ENCODE data around the gene EDN3. TPM values are rescaled to one million over a fixed set of nuclear protein-coding genes. Genes with fewer than 3 reads are reported as not detected.

EDN3 gene
- total RNA-seq, 1 donor from 2014 or later: not detected

DNA sequence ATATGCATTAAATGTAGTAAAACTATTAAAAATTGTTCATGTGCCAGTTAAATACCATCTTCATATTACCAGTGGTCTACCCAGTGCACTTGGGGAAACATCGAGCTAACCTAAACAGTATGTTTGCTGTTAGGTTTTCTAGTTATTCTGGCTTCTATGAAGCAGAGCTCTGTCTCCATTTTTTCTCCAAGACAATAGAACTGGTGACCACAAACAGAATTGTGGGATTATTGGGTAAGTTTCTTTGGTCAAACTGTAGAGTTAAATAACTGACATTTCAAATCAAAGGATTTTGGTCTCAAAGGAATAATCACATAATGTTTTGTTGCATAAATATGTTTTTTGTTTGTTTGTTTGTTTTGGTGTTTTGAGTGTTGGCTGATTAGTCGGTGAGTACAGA is 40.5 kb upstream of the EDN3 start:
- no peak overlapping the region for H3K4me3 Mint-ChIP-seq
- H3K36me3 Mint-ChIP-seq (ENCODE audit: low read depth): no peaks in the 10 kb centered on the region
- H3K4me1 Mint-ChIP-seq: peaks cover 13% of the 10 kb centered on the region
- POLR2A ChIA-PET: no interaction called here
- DNase-seq (no peak), ATAC-seq (ENCODE audit: low read depth) (no peak)
- H3K27ac Mint-ChIP-seq: no peak overlapping the region
- H3K9me3 Mint-ChIP-seq: no peaks in the 10 kb centered on the region
- CTCF ChIA-PET: no interaction called here
- peaks cover 20% of the 10 kb centered on the region for H3K27me3 Mint-ChIP-seq
- no peak for TF ChIP-seq CTCF (IDR thresholded peaks at IDR 0.05)
- intact Hi-C loops (cut with micrococcal nuclease): no loop called here

GRCh38 chr20:59265298-59265697 is 35.1 kb upstream of the EDN3 start:
- H3K27ac Mint-ChIP-seq: no peak overlapping the region
- CTCF ChIA-PET: no interaction called here
- no peak overlapping the region for H3K4me3 Mint-ChIP-seq
- POLR2A ChIA-PET: no interaction called here
- no peak for ATAC-seq (ENCODE audit: low read depth)
- no peak for TF ChIP-seq CTCF (IDR thresholded peaks at IDR 0.05)
- intact Hi-C loops (cut with micrococcal nuclease): no loop called here
- peaks cover 51% of the 10 kb centered on the region for H3K27me3 Mint-ChIP-seq
- H3K36me3 Mint-ChIP-seq (ENCODE audit: low read depth): no peaks in the 10 kb centered on the region
- DNase-seq: no peak
- H3K4me1 Mint-ChIP-seq: no peaks in the 10 kb centered on the region
- no peaks in the 10 kb centered on the region for H3K9me3 Mint-ChIP-seq

- ATAC-seq (ENCODE audit: low read depth): no peak
- ChIA-PET CTCF (no interaction called here), POLR2A (interaction anchor here (0.6 kb wide), 1 partner anchor 965 kb away, joined by 5 read pairs; no protein-coding TSS in a partner anchor)
- no peak for DNase-seq
- Mint-ChIP-seq H3K9me3 (no peaks in the 10 kb centered on the region), H3K27me3 (peaks cover 41% of the 10 kb centered on the region), H3K4me1 (no peaks in the 10 kb centered on the region), H3K4me3 (no peak overlapping the region), H3K27ac (no peak overlapping the region), H3K36me3 (ENCODE audit: low read depth) (no peaks in the 10 kb centered on the region)
- intact Hi-C loops (cut with micrococcal nuclease): no loop called here
- no peak for TF ChIP-seq CTCF (IDR thresholded peaks at IDR 0.05)
Measured at GRCh38 chr20:59268870-59269269, 31.5 kb upstream of the EDN3 start.

- H3K27me3 Mint-ChIP-seq: peaks cover 39% of the 10 kb centered on the region
- no peaks in the 10 kb centered on the region for H3K36me3 Mint-ChIP-seq (ENCODE audit: low read depth)
- no peaks in the 10 kb centered on the region for H3K9me3 Mint-ChIP-seq
- DNase-seq (no peak), ATAC-seq (ENCODE audit: low read depth) (no peak)
- intact Hi-C loops (cut with micrococcal nuclease): no loop called here
- no peak overlapping the region for H3K4me3 Mint-ChIP-seq
- no peak overlapping the region for H3K27ac Mint-ChIP-seq
- no peak for TF ChIP-seq CTCF (IDR thresholded peaks at IDR 0.05)
- POLR2A ChIA-PET: interaction anchor here (0.6 kb wide), 1 partner anchor 965 kb away, joined by 5 read pairs; no protein-coding TSS in a partner anchor
- CTCF ChIA-PET: no interaction called here
- no peaks in the 10 kb centered on the region for H3K4me1 Mint-ChIP-seq
Measured at GRCh38 chr20:59269411-59270025, 30.9 kb upstream of the EDN3 start.

DNA sequence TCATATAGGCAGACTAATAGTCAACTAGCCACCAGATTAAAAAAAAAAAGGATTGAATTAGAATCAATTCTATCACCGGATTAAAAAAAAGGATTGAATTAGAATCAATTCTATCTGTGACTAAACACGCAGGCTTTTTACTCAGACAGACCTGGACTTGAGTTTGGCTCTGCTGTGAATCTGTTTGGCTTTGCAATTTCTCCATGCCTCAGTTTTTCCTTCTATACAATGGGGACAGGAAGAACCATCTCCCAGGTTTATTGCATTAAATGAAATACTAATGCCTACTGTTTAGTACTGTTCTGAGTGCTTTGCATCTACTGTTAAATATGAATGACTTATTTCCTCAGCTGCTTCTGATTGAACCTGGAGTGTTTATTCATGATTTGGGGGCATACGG is 30.0 kb upstream of the EDN3 start:
- TF ChIP-seq CTCF (IDR thresholded peaks at IDR 0.05): no peak
- no peak for DNase-seq
- intact Hi-C loops (cut with micrococcal nuclease): no loop called here
- no peaks in the 10 kb centered on the region for H3K4me1 Mint-ChIP-seq
- no peaks in the 10 kb centered on the region for H3K9me3 Mint-ChIP-seq
- H3K27ac Mint-ChIP-seq: no peak overlapping the region
- ChIA-PET POLR2A (no interaction called here), CTCF (no interaction called here)
- ATAC-seq (ENCODE audit: low read depth): no peak
- H3K27me3 Mint-ChIP-seq: peaks cover 37% of the 10 kb centered on the region
- H3K36me3 Mint-ChIP-seq (ENCODE audit: low read depth): no peaks in the 10 kb centered on the region
- no peak overlapping the region for H3K4me3 Mint-ChIP-seq
